Activated CD8-positive, alpha-beta memory T cell treated with anti-CD3 and anti-CD28 coated beads for 24 hours (primary cell): ENCODE data around the gene LNPEP.
"Not testable (repeated sequence)": the region's sequence is repeated elsewhere in the genome, so short reads cannot be mapped to it uniquely, and the experiment has no call there.

Source experiments
- DNase-seq: peaks from one replicate; pipeline ENCODE4 v3.0.0-alpha.2; 2020

LNPEP gene

GRCh38 chr5:96930589-96930988, 5.3 kb upstream of the LNPEP start:
- DNase-seq, result no peak

GRCh38 chr5:96931037-96931436, 4.8 kb upstream of the LNPEP start:
- not testable (repeated sequence) for DNase-seq

DNA sequence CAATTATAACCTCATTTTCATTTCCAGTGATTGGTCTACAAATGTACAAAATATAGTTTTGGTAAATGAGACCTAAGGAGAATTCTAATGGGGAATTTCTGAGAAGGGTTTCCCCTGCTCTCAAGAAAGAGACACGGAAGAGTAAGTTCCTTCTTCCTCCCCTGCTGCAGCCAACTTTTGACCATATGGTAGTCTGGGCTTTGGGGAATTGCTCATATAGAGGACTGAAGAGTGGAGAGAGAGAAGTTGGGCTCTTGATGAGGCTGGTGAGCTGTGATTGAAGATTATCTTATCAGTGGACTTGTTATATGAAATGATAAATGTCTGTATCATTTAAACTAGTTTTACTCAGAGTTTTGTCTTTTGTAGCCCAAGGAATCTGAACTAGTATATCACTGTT, 4.3 kb upstream of the LNPEP start:
- DNase-seq, result no peak

DNA sequence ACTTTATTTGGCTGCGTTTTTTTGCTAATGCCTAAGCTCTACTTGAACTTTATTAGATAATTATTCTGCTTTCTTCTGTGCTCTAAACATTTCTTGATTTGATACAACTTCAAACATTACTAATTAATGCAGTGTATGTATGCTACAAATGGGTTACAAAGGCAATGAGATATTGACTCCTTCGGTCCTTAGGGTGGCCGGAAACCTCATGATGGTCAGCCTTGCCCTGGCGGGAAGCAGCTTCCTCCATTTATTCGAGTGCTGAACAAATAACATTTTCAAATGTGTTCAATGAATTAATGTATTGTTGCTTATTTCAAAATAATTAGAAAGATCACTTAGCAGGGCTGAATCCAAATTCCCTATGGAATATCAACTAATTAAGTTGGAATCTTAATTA, 3.9 kb upstream of the LNPEP start:
- DNase-seq, result no peak

GRCh38 chr5:96933764-96934707, 1.8 kb upstream of the LNPEP start:
- DNase-seq, result no peak

DNA sequence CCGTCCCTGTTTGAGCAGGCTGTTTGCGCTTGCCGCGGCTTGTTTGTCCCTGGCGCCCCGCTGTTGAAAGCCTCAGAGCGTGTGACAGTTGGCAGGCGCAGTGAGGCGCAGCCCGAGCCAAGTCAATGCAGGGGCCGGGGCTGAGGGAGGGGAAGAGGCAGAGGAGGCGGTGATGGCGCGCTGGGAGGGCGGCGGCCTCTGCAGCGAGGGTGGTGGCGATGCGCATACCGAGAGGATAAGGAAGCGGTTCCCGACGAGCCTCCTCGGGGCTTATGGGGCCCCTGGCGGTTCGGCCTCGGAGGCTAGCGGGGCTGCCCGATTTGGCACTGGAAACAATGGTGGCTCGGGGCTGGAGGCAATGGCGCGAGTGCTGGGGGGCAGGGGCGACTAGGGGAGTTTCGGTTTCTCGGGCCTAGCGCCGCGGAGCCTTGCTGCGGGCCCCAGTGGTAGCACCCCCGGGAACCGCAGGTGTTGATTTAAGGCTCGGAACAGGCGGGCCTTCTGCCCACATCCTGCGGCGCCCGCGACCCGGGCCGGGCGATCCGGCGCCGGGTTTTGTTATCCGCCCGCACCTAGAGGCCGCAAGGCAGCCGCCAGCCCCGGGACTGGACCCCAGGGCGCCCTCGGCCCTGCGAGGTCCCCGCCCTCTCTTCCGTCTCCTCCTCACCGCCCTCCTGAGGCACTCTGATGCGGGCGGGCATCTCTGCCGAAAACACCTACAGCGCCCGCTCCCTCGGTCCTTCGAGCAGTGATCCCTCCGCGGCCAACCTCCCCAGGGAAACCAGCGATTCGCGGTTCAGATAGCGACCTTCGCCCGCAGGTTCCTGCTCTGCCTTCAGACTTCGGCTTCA, 947 bp upstream of the LNPEP start:
- peak; percentile 96 for DNase-seq

DNA sequence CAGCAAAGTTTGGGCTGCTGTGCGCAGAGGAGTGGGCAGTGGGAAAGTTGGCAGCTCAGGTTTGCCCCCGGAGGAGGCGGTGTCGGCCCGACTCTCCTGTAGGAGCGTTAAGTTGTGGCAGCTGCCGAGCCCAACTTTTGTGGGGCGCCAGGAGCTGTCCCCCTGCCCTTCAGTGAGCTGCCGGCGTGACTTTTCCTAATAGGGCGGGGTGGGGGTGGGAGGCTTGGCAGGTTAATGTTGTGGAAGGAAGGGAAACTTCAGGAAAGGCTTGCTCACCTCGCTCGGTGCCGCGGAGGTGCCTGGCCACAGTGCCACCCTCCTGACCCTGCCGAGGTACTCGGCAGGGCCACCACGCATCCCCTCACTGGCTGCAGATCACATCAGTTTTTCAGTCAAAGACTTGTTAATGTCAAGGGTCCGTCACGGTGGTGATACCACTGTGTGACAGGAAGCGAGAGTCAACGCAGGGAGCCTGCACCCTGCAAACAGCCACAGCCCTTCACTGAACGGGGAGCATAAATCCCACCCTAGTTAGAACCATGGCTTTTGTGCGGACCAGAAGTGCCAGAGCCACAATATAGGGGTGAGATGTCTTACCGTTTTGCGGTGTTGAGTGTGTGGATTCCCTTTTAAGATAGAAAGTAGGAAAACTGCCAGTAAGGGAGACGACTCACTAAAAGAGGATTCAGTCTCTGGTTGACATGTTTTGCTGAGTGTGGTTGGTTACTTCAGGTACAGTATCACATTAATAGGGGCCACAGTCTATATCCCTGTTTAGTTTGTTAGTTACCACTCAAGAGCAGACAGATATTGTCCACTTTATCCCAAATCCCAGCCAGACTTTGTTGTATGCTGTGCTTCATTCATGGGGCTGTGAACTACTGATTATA, 796 bp downstream of the LNPEP start:
- peak; percentile 80 for DNase-seq

- no peak for DNase-seq
Observed at GRCh38 chr5:96940586-96940985, 4.7 kb downstream of the LNPEP start.

DNA sequence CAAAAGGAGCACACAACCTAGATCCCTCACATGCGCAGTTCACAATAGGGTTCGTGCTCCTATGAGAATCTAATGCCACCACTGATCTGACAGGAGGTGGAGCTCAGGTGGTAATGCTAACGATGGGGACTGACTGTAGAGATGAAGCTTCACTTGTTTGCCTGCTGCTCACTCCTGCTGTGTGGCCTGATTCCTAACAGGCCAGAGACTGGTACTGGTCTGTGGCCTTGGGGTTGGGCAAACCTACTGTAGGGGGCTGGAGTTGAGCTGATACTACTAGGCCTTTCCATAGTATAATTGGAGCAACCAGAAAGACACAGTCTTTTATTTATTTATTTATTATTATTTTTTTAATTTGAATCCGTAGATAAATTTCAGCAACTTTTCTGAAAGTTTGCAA, 5.3 kb downstream of the LNPEP start:
- DNase-seq, result no peak

DNA sequence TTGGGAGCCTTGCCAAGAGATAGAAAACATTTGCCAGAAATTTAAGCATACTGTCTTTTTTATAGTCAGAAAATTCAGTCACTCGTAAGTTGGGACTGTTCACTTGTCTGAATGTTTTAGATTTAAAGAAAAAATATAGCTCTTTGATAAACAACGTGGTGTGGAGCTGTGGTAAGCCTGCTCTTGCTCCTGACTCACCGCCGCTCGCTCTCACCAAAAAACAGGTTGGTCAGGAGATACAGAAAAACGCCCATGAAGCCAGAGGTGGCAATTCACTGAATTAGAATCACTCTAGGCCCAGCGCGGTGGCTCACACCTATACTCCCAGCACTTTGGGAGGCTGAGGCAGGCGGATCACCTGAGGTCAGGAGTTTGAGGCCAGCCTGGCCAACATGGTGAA, 6.2 kb downstream of the LNPEP start:
- no peak for DNase-seq

- DNase-seq, result no peak
Observed at GRCh38 chr5:96942911-96943310, 7.0 kb downstream of the LNPEP start.

DNA sequence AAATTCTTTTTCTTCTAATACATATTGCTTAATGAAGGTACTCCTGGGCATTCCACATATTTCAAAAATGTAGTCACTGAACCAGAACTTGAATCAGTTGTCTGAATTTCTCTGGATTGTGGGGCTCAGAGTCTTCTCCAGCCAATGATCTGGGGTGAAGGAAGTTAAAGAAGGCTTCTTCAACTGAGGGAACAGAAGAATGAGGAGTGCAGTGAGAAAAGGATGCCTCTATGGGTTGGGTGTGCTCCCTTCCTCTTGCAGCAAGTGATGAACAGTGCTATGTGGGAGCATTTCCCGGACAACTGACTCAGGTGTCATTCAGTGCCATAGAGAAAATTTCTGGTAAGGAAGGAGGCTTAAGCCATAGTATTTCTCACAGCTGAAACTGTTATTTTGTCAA, 7.9 kb downstream of the LNPEP start:
- no peak for DNase-seq

DNA sequence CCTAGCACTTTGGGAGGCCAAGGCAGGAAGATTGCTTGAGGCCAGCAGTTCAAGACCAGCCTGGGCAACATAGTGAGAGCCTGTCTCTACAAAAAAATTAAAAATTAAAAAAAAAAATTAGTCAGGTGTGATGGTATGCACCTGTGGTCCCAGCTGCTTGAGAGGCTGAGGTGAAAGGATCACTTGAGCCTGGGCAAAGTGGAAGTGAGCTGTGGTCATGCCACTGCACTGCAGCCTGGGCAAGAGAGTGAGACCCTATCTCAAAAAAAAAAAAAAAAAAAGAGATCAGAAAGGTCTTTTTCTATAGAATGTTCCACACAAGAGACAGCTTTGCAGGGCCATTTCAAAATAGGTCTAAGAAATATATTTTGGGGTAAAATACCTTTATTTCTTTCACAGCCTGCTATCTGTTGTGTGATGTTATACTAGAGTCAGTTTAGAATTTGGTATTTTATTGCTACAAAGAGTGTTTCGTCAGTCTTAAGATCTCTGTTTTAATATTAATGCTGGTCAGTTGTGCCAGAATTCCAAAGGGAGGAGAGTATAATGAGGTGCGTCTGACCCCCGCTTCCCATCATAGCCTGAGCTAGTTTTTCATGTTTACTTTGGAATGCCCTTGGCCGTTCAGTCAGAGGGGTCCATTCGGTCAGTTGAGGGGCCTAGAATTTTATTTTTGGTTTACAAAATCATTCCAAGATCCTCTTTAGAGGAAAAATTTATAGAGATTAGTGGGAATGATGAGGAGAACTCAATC, 9.4 kb downstream of the LNPEP start:
- no peak for DNase-seq

DNA sequence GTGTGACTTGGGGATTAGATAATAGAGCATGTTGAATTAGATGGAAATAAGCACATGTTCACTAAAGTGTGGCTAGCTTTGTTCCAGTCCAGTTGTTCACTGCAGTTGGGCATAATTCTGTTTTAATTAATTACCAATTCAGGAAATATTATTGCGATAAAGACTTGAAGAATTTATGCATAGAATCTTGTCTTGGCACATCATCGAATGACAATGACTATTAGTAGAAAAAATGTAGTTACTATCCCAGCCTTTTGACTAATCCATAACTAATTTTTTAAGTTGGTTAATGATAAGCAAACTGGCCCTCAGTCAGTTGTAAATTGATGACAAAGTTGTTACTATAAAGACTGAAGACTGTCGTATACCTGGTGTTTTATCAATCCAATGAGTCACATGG, 10.5 kb downstream of the LNPEP start:
- DNase-seq, result no peak

DNA sequence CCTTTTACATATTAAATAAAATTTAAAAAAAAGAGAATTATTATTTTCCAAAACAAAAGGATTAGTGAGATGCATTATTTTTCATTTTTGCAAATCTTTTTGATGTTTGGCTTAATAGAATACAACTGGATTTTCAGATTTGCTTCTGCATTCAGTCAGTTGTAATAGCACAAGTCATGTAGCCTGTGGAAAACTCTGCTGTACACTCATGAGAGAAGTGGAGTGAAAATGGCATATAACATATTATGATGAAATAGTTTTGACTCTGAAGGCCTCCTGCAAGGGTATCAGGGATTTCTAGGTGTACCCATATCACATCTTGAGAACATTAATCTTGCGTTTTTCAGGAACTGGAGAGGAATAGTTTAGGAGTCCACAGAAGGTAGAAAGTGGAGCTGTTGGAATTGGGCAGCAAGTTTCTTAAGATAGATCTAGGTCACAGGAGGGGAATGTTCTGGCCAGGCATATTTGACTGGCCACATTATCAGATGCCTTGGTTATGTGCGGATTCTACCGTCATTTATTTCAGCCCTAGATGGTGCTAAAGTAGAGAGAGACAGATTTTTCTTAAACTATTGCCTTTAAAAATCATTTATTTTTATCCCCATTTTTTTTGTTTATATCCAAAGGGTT, 16.4 kb downstream of the LNPEP start:
- no peak for DNase-seq

DNA sequence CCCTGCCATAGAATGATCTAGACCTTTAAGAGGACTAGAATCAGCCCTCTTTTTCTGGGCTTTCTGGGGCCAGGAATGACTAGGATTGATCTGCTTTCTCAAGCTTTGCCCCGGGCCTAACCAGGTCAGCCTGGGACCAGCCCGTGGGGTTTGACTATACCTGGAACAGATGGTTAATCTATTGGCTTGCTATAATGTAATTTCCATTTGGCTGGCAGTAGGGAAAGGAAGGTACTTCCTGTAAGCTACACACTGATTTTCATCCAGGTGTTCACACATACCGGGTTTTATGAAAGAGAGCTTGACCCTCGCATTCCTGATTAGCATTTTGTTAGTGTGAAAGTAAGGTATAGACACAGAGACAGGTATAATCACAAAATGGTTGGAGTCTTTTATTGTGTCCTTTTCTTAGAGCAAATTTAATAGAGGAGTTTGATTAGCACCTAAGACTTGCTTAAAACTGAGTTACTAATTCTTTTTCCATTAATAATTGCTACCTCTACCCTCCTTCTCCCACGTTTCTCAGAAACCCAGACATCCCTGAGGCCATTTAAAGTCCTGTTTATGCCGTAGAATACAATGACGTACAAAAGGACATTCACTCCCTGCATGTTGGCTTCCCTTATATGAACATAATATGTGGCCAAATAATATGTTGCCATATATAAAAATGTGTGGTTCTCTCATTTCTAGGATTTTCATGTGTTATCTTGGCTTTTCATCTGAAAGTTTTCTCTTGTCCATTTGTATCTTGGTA, 17.3 kb downstream of the LNPEP start:
- DNase-seq, result no peak

- DNase-seq, result no peak
Observed at GRCh38 chr5:96957254-96958049, 21.6 kb downstream of the LNPEP start.

- no peak for DNase-seq
Observed at GRCh38 chr5:96958977-96959376, 23.1 kb downstream of the LNPEP start.

DNA sequence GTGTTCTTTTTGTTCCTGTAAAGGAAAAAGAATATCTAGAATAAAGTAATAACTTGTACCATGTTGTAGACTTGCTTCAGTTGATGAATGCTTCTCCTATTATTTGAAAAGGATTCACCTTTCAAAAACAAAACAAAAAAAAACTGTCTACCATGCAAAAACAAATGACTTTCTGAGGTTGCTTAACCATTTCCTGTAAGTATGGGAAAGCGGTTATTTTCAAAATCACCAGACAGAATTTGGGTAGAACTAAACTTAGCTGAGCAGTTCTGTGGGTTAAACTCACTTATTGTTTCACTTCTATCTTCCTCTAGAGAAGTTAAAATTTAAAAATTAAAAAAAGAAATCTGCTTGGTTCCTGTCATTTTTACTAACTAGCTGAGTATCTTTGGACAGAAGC, 25.2 kb downstream of the LNPEP start:
- no peak for DNase-seq

- DNase-seq, result no peak
Observed at GRCh38 chr5:96962540-96962991, 26.7 kb downstream of the LNPEP start.
